Neural progenitor cell (in vitro differentiated cells): ENCODE data around the gene WRAP73. TPM values are rescaled to one million over a fixed set of nuclear protein-coding genes. Genes with fewer than 3 reads are reported as not detected.

Experiments
- DNase-seq: peaks from one replicate; pipeline ENCODE4 v3.0.0-alpha.2; 2016; ENCODE audit warnings: low spot score
- H2AFZ ChIP-seq: fragments of 200-600 bp; sonication (generic); replicated peaks from 2 replicates; pipeline ENCODE4 v1.6.1; 2016; ENCODE audit warnings: antibody characterized with exemption
- H3F3A ChIP-seq: fragments of 200-600 bp; sonication (generic); 2 replicates; pipeline ENCODE4 v1.6.1; 2016; ENCODE audit warnings: antibody characterized with exemption, low read depth
- H3K27ac ChIP-seq: fragments of 200-600 bp; sonication (generic); 2 replicates; pipeline ENCODE4 v1.5.1; 2016; ENCODE audit warnings: mild to moderate bottlenecking
- H3K27me3 ChIP-seq: fragments of 200-600 bp; sonication (generic); 2 replicates; pipeline ENCODE4 v1.6.1; 2016; ENCODE audit warnings: mild to moderate bottlenecking, moderate library complexity
- H3K36me3 ChIP-seq: fragments of 200-600 bp; sonication (generic); 2 replicates; pipeline ENCODE4 v1.5.1; 2016
- H3K4me1 ChIP-seq: fragments of 200-600 bp; sonication (generic); 2 replicates; pipeline ENCODE4 v1.6.1; 2016; ENCODE audit warnings: mixed run types
- H3K4me2 ChIP-seq: fragments of 200-600 bp; sonication (generic); 2 replicates; pipeline ENCODE4 v1.6.1; 2016
- H3K4me3 ChIP-seq: fragments of 200-600 bp; sonication (generic); 2 replicates; pipeline ENCODE4 v1.5.1; 2016
- H3K79me2 ChIP-seq: fragments of 200-600 bp; sonication (generic); 2 replicates; pipeline ENCODE4 v1.6.1; 2016; ENCODE audit warnings: low read depth
- H3K9ac ChIP-seq: fragments of 200-600 bp; sonication (generic); 2 replicates; pipeline ENCODE4 v1.6.1; 2016
- H3K9me3 ChIP-seq: fragments of 200-600 bp; sonication (generic); 2 replicates; pipeline ENCODE4 v1.5.1; 2016; ENCODE audit warnings: low read depth
- H4K20me1 ChIP-seq: fragments of 200-600 bp; sonication (generic); 2 replicates; pipeline ENCODE4 v1.6.1; 2016; ENCODE audit warnings: low read depth
- H3K27ac Mint-ChIP-seq: 3 replicates; pipeline ENCODE4 v1.8.0; 2021; ENCODE audit warnings: mixed read lengths
- H3K27me3 Mint-ChIP-seq: 2 replicates; pipeline ENCODE4 v1.8.0; 2022; ENCODE audit warnings: low read depth, mild to moderate bottlenecking, inconsistent platforms, moderate library complexity, mixed read lengths; ENCODE audit not compliant: insufficient read depth
- H3K36me3 Mint-ChIP-seq: 3 replicates; pipeline ENCODE4 v1.8.0; 2021; ENCODE audit warnings: mixed read lengths
- H3K4me1 Mint-ChIP-seq: 3 replicates; pipeline ENCODE4 v1.8.0; 2021; ENCODE audit warnings: mixed read lengths
- H3K4me3 Mint-ChIP-seq: 3 replicates; pipeline ENCODE4 v1.8.0; 2021; ENCODE audit warnings: mild to moderate bottlenecking, moderate library complexity, mixed read lengths
- H3K9me3 Mint-ChIP-seq: 3 replicates; pipeline ENCODE4 v1.8.0; 2020; ENCODE audit warnings: mixed read lengths
- EZH2 ChIP-seq: fragments of 200-600 bp; sonication (generic); IDR thresholded peaks from 2 replicates; pipeline ENCODE4 v1.6.1; 2017; ENCODE audit warnings: antibody characterized with exemption, mild to moderate bottlenecking, moderate library complexity
- EZH2phosphoT487 ChIP-seq: fragments of 200-600 bp; sonication (generic); IDR thresholded peaks from 2 replicates; pipeline ENCODE4 v1.6.1; 2017; ENCODE audit warnings: antibody characterized with exemption
- total RNA-seq: library from RNA; depleted of rRNA; stranded (reverse); fragments of >200 nt; gene quantifications from 2 replicates; pipeline ENCODE4 v1.2.3, GENCODE V29; 2015; ENCODE audit warnings: low replicate concordance
- TF ChIP-seq, protein P1 (sequence below): fragments of 200-600 bp; sonication (generic); IDR thresholded peaks from 2 replicates; pipeline ENCODE4 v1.5.1; 2017; ENCODE audit warnings: antibody characterized with exemption, mild to moderate bottlenecking

WRAP73 gene
- total RNA-seq, 1 donor from 2014 or later = 12.0 TPM

DNA sequence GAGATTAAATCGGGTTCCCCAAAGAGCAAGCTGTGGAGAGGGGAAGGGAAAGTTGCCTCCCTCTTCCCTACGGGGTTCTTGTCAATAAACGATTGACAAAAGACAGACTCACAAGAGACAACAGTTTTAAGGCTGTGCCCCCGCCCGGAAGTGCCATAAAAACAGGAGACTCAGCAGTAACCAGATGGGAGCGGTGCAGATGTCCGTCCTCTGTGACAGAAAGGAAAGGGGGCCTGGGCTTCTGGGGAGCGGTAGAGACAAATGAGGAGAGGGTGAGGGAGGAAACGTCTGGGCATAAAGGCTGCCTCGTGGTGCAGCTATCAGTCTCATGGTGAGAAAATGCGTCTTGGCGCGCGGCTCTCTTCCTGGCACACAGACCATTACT lies 8.3 kb upstream of the WRAP73 start:
- Histone ChIP-seq H3K27ac (no peak overlapping the region), H3F3A (peaks cover 4% of the 10 kb centered on the region), H3K36me3 (no peaks in the 10 kb centered on the region), H3K4me3 (no peak overlapping the region), H3K27me3 (peaks cover 88% of the 10 kb centered on the region), H3K79me2 (no peaks in the 10 kb centered on the region), H3K4me2 (no peak overlapping the region), H3K9me3 (no peaks in the 10 kb centered on the region), H3K9ac (no peak overlapping the region), H4K20me1 (peaks cover 9% of the 10 kb centered on the region), H3K4me1 (no peaks in the 10 kb centered on the region), H2AFZ (peak overlapping the region; percentile 63)
- TF ChIP-seq EZH2phosphoT487 = no peak
- TF ChIP-seq, protein P1, sequence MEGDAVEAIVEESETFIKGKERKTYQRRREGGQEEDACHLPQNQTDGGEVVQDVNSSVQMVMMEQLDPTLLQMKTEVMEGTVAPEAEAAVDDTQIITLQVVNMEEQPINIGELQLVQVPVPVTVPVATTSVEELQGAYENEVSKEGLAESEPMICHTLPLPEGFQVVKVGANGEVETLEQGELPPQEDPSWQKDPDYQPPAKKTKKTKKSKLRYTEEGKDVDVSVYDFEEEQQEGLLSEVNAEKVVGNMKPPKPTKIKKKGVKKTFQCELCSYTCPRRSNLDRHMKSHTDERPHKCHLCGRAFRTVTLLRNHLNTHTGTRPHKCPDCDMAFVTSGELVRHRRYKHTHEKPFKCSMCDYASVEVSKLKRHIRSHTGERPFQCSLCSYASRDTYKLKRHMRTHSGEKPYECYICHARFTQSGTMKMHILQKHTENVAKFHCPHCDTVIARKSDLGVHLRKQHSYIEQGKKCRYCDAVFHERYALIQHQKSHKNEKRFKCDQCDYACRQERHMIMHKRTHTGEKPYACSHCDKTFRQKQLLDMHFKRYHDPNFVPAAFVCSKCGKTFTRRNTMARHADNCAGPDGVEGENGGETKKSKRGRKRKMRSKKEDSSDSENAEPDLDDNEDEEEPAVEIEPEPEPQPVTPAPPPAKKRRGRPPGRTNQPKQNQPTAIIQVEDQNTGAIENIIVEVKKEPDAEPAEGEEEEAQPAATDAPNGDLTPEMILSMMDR = no peak
- TF ChIP-seq EZH2 = no peak
- H3K4me1 Mint-ChIP-seq = peaks cover 7% of the 10 kb centered on the region
- no peak overlapping the region for H3K4me3 Mint-ChIP-seq
- peaks cover 43% of the 10 kb centered on the region for H3K27me3 Mint-ChIP-seq
- H3K9me3 Mint-ChIP-seq = no peaks in the 10 kb centered on the region
- no peak for DNase-seq
- H3K36me3 Mint-ChIP-seq = no peaks in the 10 kb centered on the region
- peak overlapping the region; percentile 72 for H3K27ac Mint-ChIP-seq

- no peak for DNase-seq
- peak overlapping the region; percentile 63 for H2AFZ ChIP-seq
- H3K4me3 Mint-ChIP-seq = no peak overlapping the region
Measured at GRCh38 chr1:3657578-3658230, 7.8 kb upstream of the WRAP73 start.

GRCh38 chr1:3657096-3657475 lies 7.2 kb upstream of the WRAP73 start:
- H3K4me3 ChIP-seq = no peak overlapping the region
- no peak overlapping the region for H3K4me2 ChIP-seq
- H3K27me3 ChIP-seq = peaks cover 97% of the 10 kb centered on the region
- no peaks in the 10 kb centered on the region for H3K79me2 ChIP-seq
- peaks cover 6% of the 10 kb centered on the region for H3K4me1 ChIP-seq
- H3K9ac ChIP-seq = no peak overlapping the region
- H3F3A ChIP-seq = peaks cover 7% of the 10 kb centered on the region
- H3K36me3 Mint-ChIP-seq = no peaks in the 10 kb centered on the region
- H3K27ac ChIP-seq = no peak overlapping the region
- no peak overlapping the region for H3K27ac Mint-ChIP-seq
- H3K36me3 ChIP-seq = no peaks in the 10 kb centered on the region
- no peak overlapping the region for H2AFZ ChIP-seq
- H4K20me1 ChIP-seq = peaks cover 12% of the 10 kb centered on the region
- no peak overlapping the region for H3K4me3 Mint-ChIP-seq
- DNase-seq = no peak
- H3K4me1 Mint-ChIP-seq = peaks cover 7% of the 10 kb centered on the region
- H3K9me3 Mint-ChIP-seq = no peaks in the 10 kb centered on the region
- TF ChIP-seq EZH2phosphoT487 = no peak
- peaks cover 42% of the 10 kb centered on the region for H3K27me3 Mint-ChIP-seq
- no peaks in the 10 kb centered on the region for H3K9me3 ChIP-seq

More at GRCh38 chr1:3657578-3658230, 7.8 kb upstream of the WRAP73 start:
- Histone ChIP-seq H3K9me3 (no peaks in the 10 kb centered on the region), H3K27me3 (peaks cover 93% of the 10 kb centered on the region), H3K4me2 (no peak overlapping the region), H3K9ac (no peak overlapping the region), H3K4me3 (no peak overlapping the region), H3K79me2 (no peaks in the 10 kb centered on the region), H4K20me1 (peaks cover 12% of the 10 kb centered on the region), H3K36me3 (no peaks in the 10 kb centered on the region), H3K4me1 (peaks cover 4% of the 10 kb centered on the region), H3K27ac (no peak overlapping the region), H3F3A (peaks cover 7% of the 10 kb centered on the region)
- H3K36me3 Mint-ChIP-seq = no peaks in the 10 kb centered on the region
- H3K9me3 Mint-ChIP-seq = no peaks in the 10 kb centered on the region
- H3K4me1 Mint-ChIP-seq = peaks cover 7% of the 10 kb centered on the region
- peaks cover 45% of the 10 kb centered on the region for H3K27me3 Mint-ChIP-seq
- H3K27ac Mint-ChIP-seq = no peak overlapping the region
- no peak for TF ChIP-seq EZH2
- TF ChIP-seq, protein P1 = no peak

- Mint-ChIP-seq H3K4me1 (peaks cover 7% of the 10 kb centered on the region), H3K4me3 (no peak overlapping the region), H3K9me3 (no peaks in the 10 kb centered on the region), H3K27me3 (peaks cover 42% of the 10 kb centered on the region), H3K36me3 (no peaks in the 10 kb centered on the region), H3K27ac (no peak overlapping the region)
- Histone ChIP-seq H3K27ac (no peak overlapping the region), H2AFZ (no peak overlapping the region), H3K4me3 (no peak overlapping the region), H3K4me1 (peaks cover 6% of the 10 kb centered on the region), H3K36me3 (no peaks in the 10 kb centered on the region), H3K9me3 (no peaks in the 10 kb centered on the region), H3K4me2 (no peak overlapping the region), H3K27me3 (peaks cover 99% of the 10 kb centered on the region), H3F3A (peaks cover 7% of the 10 kb centered on the region), H3K79me2 (no peaks in the 10 kb centered on the region), H3K9ac (no peak overlapping the region), H4K20me1 (peaks cover 16% of the 10 kb centered on the region)
- DNase-seq = no peak
- TF ChIP-seq EZH2phosphoT487 (no peak), EZH2 (no peak)
- TF ChIP-seq, protein P1 = no peak
Measured at GRCh38 chr1:3656450-3657095, 6.7 kb upstream of the WRAP73 start.
